OCI-LY1 (cell line): Measurements from ENCODE around the gene SPSB1.

Experiments
- CTCF ChIP-seq: fragments of 200-600 bp; sonication (generic), shearing (Covaris generic); IDR thresholded peaks from 2 replicates; pipeline ENCODE4 v1.5.1; 2017; ENCODE audit warnings: mild to moderate bottlenecking, antibody characterized with exemption, low read length, moderate library complexity, mixed read lengths
- EZH2 ChIP-seq: fragments of 200-600 bp; sonication (generic), shearing (Covaris generic); IDR thresholded peaks from 2 replicates; pipeline ENCODE4 v1.8.0; 2017; ENCODE audit warnings: borderline replicate concordance, mixed run types, mild to moderate bottlenecking, antibody characterized with exemption, low read length, moderate library complexity, mixed read lengths

DNA sequence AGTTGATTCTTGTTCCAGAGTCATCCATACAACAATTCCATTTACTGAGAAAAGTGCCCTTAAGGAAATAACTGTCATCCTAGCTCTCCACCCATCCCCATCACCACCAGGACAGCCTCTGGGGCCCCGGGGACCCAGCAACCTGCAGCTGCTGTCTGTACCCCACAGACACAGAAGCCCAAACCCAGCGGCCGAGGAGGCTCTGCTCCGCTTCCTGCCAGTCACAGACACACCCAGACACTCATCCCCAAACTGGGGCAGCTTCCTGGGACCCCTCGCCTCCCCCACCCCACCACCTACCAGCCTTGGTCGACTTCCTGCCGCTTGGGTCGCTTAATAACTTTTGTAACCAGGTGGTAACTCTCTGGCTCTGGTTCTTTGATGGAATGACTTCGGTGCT lies 125.0 kb downstream of the SPSB1 start:
- TF ChIP-seq CTCF (no peak), EZH2 (no peak)
